Gastrocnemius medialis (tissue), 4 donors: Measurements from ENCODE around the gene SLC6A17. TPM values are rescaled to one million over a fixed set of nuclear protein-coding genes. Genes with fewer than 3 reads are reported as not detected.

ENCODE experiments used
- ATAC-seq, 2 donors: fragments of 150-250 bp; one replicate each; pipeline ENCODE4 v1.9.1; 2016
- DNase-seq, 2 donors: peaks; one replicate each; pipeline ENCODE4 v3.0.0-alpha.2; 2019
- H3K27ac ChIP-seq, 4 donors: fragments of 200-600 bp; sonication (generic); 1 replicate in 1 of 4; 2 replicates in 3 of 4; pipeline ENCODE4 v1.5.1; 2016 to 2018; ENCODE audit warnings: mild to moderate bottlenecking in 2 of 4, moderate library complexity in 1 of 4
- H3K27me3 ChIP-seq, 3 donors: fragments of 200-600 bp; sonication (generic) in 2 of 3; 1 replicate in 1 of 3; 2 replicates in 2 of 3; pipeline versions ENCODE4 v1.5.1 to v1.6.0; 2016 to 2019; ENCODE audit warnings: mild to moderate bottlenecking in 1 of 3, moderate library complexity in 1 of 3
- H3K36me3 ChIP-seq, 2 donors: fragments of 200-600 bp; sonication (generic) in 1 of 2; one replicate each; pipeline ENCODE4 v1.5.1; 2017 to 2018
- H3K4me1 ChIP-seq, 2 donors: fragments of 200-600 bp; sonication (generic) in 1 of 2; one replicate each; pipeline ENCODE4 v1.5.1; 2016 to 2017; ENCODE audit warnings: mild to moderate bottlenecking in 2 of 2
- H3K4me3 ChIP-seq, 4 donors: fragments of 200-600 bp; sonication (generic) in 3 of 4; 1 replicate in 1 of 4; 2 replicates in 3 of 4; pipeline ENCODE4 v1.5.1; 2016 to 2019; ENCODE audit warnings: mild to moderate bottlenecking in 2 of 4
- H3K9me3 ChIP-seq, 3 donors: fragments of 200-600 bp; sonication (generic) in 2 of 3; 1 replicate in 1 of 3; 2 replicates in 2 of 3; pipeline ENCODE4 v1.5.1; 2016 to 2019
- POLR2A ChIP-seq, 2 donors: fragments of 450-650 bp; IDR thresholded peaks; one replicate each; pipeline ENCODE4 v1.6.1; 2017; ENCODE audit warnings: antibody characterized with exemption in 2 of 2, mild to moderate bottlenecking in 2 of 2, moderate library complexity in 2 of 2
- in situ Hi-C, 4 donors: fragments of 200-750 bp; cut with MboI; loops; one replicate each; pipeline versions ENCODE4 v1.15.0 to v1.8.0; 2017; ENCODE audit warnings: low sequenced_read_pairs in 4 of 4
- intact Hi-C: fragments of 100-400 bp; cut with DNase I; formaldehyde crosslinking; loops from one replicate; pipeline ENCODE4 v1.15.1; 2023; ENCODE audit warnings: low total_unique reads
- total RNA-seq, 4 donors: library from RNA; depleted of rRNA; stranded (reverse); fragments of >200 nt; gene quantifications; one replicate each; pipeline versions ENCODE4 v1.1.0 to v1.2.3, GENCODE V29; 2016
- TF ChIP-seq, protein P1 (sequence below), 5 experiments: fragments of 450-650 bp in 3 of 5; fragments of 200-600 bp in 2 of 5; sonication (generic) in 2 of 5; IDR thresholded peaks in 4 of 5; conservative IDR thresholded peaks in 1 of 5; 1 replicate in 4 of 5; 2 replicates in 1 of 5; pipeline ENCODE4 v1.5.1; 2016 to 2019; ENCODE audit warnings: antibody characterized with exemption in 5 of 5, mild to moderate bottlenecking in 3 of 5, moderate library complexity in 3 of 5

The SLC6A17 gene
- total RNA-seq, 4 donors from 2014 or later = 0.02 to 0.03 TPM; not detected in 2

DNA sequence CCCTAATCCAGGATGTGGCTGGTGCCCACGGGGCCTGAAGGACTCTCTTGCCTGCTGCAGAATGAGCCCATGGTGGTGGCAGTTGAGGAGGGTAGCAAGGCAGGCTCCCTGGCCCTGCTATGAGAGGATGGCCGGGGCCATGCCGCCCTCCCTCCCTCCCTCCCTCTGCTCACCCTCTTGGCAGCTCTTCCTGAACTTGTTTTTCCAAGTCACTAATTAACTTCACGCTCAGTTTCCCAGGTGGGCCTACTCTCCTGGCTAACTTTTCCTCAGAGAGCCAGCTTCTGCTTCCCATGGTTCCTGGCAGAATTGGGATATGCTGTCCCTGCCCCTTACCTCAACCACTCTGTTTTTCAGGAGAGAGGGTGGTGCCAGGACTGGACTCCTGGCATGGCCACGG, 70.0 kb downstream of the SLC6A17 start:
- DNase-seq (no peak), ATAC-seq (no peak)
- Histone ChIP-seq H3K9me3 (no peaks in the 10 kb centered on the region), H3K4me3 (no peak overlapping the region), H3K27ac (no peak overlapping the region), H3K36me3 (no peaks in the 10 kb centered on the region), H3K27me3 (no peaks in the 10 kb centered on the region), H3K4me1 (no peaks in the 10 kb centered on the region)
- in situ Hi-C loops = no loop called here
- intact Hi-C loops = no loop called here
- no peak for TF ChIP-seq POLR2A (IDR thresholded peaks at IDR 0.05)
- TF ChIP-seq, protein P1, sequence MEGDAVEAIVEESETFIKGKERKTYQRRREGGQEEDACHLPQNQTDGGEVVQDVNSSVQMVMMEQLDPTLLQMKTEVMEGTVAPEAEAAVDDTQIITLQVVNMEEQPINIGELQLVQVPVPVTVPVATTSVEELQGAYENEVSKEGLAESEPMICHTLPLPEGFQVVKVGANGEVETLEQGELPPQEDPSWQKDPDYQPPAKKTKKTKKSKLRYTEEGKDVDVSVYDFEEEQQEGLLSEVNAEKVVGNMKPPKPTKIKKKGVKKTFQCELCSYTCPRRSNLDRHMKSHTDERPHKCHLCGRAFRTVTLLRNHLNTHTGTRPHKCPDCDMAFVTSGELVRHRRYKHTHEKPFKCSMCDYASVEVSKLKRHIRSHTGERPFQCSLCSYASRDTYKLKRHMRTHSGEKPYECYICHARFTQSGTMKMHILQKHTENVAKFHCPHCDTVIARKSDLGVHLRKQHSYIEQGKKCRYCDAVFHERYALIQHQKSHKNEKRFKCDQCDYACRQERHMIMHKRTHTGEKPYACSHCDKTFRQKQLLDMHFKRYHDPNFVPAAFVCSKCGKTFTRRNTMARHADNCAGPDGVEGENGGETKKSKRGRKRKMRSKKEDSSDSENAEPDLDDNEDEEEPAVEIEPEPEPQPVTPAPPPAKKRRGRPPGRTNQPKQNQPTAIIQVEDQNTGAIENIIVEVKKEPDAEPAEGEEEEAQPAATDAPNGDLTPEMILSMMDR (IDR thresholded peaks at IDR 0.05 in 4 of 5, conservative IDR thresholded peaks at IDR 0.05 in 1 of 5) = no peak

DNA sequence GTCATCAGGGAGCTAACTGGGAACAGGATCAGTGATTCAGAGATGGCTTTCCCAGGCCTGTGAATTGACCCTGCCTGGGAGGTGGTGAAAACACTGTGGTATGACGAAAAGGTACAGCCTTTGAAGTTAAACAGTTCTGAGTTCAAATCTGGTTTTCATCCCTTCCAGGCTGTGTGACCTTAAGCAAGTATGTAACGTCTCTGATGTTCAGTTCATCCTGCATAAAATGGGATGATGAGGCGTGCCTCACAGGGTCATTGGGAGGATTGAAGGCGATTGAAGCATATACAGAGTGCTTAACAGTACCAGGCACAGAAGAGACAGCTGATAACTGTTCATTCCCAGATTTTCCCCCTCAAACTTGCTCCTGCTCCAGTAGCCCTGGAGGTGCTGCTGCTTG, 70.8 kb downstream of the SLC6A17 start:
- H3K4me1 ChIP-seq = no peaks in the 10 kb centered on the region
- H3K27ac ChIP-seq = no peak overlapping the region
- in situ Hi-C loops = no loop called here
- no peak for DNase-seq
- H3K9me3 ChIP-seq = no peaks in the 10 kb centered on the region
- TF ChIP-seq, protein P1 (IDR thresholded peaks at IDR 0.05 in 4 of 5, conservative IDR thresholded peaks at IDR 0.05 in 1 of 5) = no peak
- no peak for TF ChIP-seq POLR2A (IDR thresholded peaks at IDR 0.05)
- H3K36me3 ChIP-seq = no peaks in the 10 kb centered on the region
- ATAC-seq = no peak
- intact Hi-C loops = no loop called here
- H3K4me3 ChIP-seq = no peak overlapping the region
- no peaks in the 10 kb centered on the region for H3K27me3 ChIP-seq

DNA sequence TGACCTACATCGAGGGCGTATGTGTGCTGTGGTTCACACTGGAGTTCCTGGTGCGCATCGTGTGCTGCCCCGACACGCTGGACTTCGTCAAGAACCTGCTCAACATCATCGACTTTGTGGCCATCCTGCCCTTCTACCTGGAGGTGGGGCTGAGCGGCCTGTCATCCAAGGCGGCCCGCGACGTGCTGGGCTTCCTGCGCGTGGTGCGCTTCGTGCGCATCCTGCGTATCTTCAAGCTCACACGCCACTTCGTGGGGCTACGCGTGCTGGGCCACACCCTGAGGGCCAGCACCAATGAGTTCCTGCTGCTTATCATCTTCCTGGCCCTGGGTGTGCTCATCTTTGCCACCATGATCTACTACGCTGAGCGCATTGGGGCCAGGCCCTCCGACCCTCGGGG, 72.8 kb downstream of the SLC6A17 start:
- DNase-seq (no peak), ATAC-seq (no peak)
- in situ Hi-C loops = no loop called here
- TF ChIP-seq POLR2A (IDR thresholded peaks at IDR 0.05) = no peak
- Histone ChIP-seq H3K27me3 (no peaks in the 10 kb centered on the region), H3K36me3 (no peaks in the 10 kb centered on the region), H3K4me1 (no peaks in the 10 kb centered on the region), H3K27ac (no peak overlapping the region), H3K4me3 (no peak overlapping the region), H3K9me3 (no peaks in the 10 kb centered on the region)
- intact Hi-C loops = no loop called here

DNA sequence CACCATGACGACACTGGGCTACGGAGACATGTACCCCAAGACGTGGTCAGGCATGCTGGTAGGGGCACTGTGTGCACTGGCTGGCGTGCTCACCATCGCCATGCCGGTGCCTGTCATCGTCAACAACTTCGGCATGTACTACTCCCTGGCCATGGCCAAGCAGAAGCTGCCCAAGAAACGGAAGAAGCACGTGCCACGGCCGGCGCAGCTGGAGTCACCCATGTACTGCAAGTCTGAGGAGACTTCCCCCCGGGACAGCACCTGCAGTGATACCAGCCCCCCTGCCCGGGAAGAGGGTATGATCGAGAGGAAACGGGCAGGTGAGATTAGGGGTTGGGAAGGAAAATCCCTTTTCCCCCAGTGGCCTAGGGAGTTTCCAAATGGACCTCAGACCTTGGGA, 73.3 kb downstream of the SLC6A17 start:
- no peak overlapping the region for H3K4me3 ChIP-seq
- no peaks in the 10 kb centered on the region for H3K4me1 ChIP-seq
- in situ Hi-C loops (no loop called here), intact Hi-C loops (no loop called here)
- TF ChIP-seq POLR2A (IDR thresholded peaks at IDR 0.05) = no peak
- TF ChIP-seq, protein P1 (IDR thresholded peaks at IDR 0.05 in 4 of 5, conservative IDR thresholded peaks at IDR 0.05 in 1 of 5) = no peak
- no peaks in the 10 kb centered on the region for H3K27me3 ChIP-seq
- H3K9me3 ChIP-seq = no peaks in the 10 kb centered on the region
- H3K27ac ChIP-seq = no peak overlapping the region
- no peak for ATAC-seq
- H3K36me3 ChIP-seq = no peaks in the 10 kb centered on the region
- no peak for DNase-seq

DNA sequence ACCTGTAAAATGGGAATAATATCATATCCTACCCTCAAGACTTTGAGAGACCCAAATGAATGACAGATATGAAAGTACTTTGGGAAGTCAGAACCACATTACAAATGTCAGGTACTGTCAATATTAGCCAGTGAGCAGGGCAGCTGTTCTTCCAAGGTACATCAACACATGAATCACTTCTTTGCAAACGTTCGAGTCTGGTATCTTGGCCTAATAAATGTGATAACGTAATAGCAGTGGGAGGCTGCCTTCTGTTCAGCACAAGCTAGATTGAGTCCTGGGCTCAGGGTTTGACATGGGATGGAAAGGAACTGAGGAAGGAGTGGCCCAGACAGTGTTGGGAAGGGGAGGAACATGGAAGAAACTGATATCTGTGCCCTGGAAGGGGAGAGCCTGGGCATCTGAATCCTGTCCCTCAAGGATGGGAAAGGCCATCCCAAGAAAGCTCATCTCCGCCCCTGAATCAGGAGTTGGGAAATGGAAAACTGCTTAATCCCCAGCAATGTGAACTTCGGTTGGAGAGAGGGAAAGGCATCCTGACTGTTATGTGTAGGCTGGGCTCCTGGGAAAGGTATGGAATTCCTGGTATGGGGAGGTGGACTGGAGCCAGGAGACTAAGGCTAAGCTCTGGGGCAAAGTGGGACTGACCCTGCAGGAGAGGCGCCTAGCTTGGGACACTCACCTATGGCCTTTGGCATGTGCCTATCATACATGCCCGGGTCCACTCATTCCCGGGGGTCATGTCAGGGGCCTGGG, 74.1 kb downstream of the SLC6A17 start:
- intact Hi-C loops (no loop called here), in situ Hi-C loops (no loop called here)
- H3K4me1 ChIP-seq = no peaks in the 10 kb centered on the region
- TF ChIP-seq POLR2A (IDR thresholded peaks at IDR 0.05) = no peak
- TF ChIP-seq, protein P1 (IDR thresholded peaks at IDR 0.05 in 4 of 5, conservative IDR thresholded peaks at IDR 0.05 in 1 of 5) = no peak
- no peaks in the 10 kb centered on the region for H3K27me3 ChIP-seq
- no peaks in the 10 kb centered on the region for H3K9me3 ChIP-seq
- no peak overlapping the region for H3K27ac ChIP-seq
- no peaks in the 10 kb centered on the region for H3K36me3 ChIP-seq
- H3K4me3 ChIP-seq = no peak overlapping the region
- ATAC-seq = no peak
- no peak for DNase-seq
